Stimulated activated CD8-positive, alpha-beta memory T cell treated with anti-CD3 and anti-CD28 coated beads, Interleukin-15, amount 100 ng/mL, for 4 hours (primary cell): ENCODE measurements around the gene ITCH.

Experiments used
- DNase-seq, 2 donors: peaks; one replicate each; pipeline ENCODE4 v3.0.0-alpha.2; 2020; ENCODE audit warnings: low read depth in 2 of 2

ITCH gene

GRCh38 chr20:34530342-34530741 lies 167.3 kb downstream of the ITCH start:
- no peak for DNase-seq

DNA sequence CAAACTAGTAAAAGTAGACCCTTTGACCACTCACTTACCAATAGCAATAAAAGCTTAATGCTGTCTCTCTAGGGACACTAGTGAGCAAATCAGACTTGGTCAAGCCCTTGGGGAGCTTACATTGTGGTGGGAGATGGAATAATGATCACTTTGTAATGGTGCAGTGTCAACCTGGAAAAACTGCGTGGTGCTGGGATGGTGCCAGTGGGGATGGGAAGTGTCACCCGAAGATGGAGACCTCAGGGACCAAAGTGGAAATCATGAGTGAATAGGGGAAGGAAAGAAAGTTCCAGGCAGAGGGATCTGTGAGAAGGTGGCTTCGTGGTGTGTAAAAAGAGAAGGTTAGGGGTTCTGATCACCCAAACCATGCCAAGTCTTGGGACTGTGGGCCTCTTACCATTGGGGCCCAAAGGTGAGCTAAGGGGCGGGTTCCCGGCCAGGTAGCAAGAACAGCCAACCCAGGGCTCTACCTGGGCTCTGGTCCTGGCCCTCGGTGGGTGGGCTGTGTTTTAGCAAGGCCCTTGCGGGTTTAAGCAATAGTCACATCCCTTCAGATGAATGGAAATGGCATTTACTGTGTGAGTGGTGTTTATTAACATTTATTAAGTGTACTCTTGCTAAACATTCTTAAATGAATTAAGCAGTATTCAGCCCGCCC lies 168.7 kb downstream of the ITCH start:
- no peak for DNase-seq

DNA sequence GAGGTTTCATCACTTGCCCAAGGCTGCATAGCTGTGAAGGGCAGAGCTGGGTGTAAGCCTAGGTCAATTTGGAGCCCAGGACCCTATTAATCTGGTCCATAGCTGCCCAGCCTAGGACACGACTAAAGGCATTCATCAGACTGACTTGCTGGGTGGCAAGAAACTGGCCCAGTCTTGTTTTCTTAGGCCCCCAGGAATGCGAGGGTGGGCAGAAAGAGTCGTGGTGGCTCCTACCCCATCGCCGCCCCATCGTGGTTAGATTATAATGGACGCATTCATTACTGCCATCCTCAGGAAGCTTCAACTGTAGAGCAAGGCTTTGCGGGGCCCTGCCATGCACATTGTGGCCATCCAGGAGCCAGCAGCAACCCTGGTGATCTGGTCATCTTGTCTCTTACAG lies 169.2 kb downstream of the ITCH start:
- DNase-seq: no peak

- no peak for DNase-seq
Observed at GRCh38 chr20:34532756-34533155, 169.7 kb downstream of the ITCH start.

GRCh38 chr20:34534391-34535165 lies 171.5 kb downstream of the ITCH start:
- DNase-seq: no peak

DNA sequence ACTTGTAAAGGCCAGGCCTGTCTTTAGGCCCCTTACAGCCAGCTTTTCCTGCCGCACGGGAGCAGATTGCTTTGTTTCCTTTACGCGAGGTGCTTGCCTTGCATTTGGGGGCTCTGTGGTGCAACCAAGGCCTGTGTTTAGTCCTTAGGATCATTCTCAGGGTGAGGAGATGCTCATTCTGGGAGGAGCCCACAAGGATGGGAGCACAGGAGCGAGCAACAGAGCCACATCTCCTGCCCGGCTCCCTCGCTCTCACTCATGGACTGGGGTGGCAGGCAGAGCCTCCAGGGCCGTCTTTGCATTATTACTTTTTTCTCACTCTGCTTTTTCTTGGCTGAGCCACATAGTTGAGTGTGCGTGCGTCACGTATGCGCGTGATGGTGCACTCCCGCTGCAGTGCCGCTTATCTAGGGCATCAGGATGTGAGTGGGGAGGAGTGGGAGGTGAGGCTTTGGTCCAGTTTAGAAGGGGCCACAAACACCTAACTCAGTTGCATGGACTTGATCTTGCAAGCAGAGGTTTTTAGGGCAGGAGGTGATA lies 172.3 kb downstream of the ITCH start:
- DNase-seq: no peak

DNA sequence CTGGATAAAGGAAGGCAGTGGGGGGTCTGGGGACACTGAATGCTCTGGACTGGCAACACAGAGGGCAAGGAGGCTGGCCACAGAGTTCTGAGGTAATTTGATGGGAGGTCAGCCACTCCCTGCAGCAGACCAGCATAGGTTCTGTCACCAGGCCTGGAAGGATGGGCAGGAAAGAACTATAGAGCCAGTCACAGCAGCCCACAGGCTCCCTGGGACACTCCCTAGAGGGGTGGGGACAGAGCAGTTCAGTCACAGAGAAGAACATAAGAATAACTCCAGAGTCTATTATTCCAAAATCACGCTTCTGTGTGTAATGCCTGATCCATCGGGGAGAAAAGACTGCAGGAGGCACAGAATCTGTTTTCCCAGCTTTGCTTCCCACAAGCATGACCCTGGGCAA lies 172.8 kb downstream of the ITCH start:
- no peak for DNase-seq

GRCh38 chr20:34536798-34537394 lies 173.8 kb downstream of the ITCH start:
- no peak for DNase-seq

DNA sequence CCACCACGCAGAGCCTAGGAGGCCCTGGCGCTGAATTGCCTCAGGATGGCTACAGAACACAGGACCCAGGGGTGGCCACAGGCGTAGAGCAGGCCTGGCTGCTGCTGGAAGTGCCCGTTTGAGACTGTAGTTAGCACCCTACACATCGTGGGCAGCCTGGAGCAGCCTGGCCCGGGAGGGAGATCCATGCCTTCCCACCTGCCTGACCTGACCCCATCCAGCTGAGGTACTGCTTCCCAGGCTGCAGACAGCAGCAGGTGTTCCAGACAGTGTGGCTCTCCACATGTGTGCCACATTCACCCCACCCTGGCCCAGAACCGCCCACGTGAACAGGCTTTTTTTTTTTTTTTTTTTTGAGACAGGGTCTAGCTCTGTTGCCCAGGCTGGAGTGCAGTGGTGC lies 174.6 kb downstream of the ITCH start:
- DNase-seq: no peak

GRCh38 chr20:34538671-34539123 lies 175.6 kb downstream of the ITCH start:
- no peak for DNase-seq

- no peak for DNase-seq
Observed at GRCh38 chr20:34539756-34540155, 176.7 kb downstream of the ITCH start.

- DNase-seq: no peak
Observed at GRCh38 chr20:34540596-34541263, 177.7 kb downstream of the ITCH start.

GRCh38 chr20:34541264-34541901 lies 178.3 kb downstream of the ITCH start:
- no peak for DNase-seq

DNA sequence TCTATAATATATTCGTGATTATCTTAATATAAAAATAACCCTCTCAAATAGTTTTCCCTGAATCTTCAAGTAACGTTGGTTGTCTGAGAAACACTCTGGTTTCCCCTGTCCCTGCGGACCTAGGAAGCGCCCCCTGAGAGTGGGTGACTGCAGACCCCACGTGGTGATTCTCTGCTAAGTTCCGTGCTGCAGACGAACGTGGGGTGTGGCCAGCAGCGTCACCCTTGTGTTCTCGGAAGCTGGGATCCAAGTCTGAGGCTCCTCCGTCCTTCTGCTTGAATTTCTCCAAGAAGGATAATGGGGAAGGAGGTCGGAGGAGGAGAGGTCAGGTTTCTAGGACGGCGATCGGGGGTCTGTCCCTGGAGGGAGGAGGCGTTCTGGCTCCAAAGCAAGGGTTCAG lies 178.8 kb downstream of the ITCH start:
- no peak for DNase-seq

DNA sequence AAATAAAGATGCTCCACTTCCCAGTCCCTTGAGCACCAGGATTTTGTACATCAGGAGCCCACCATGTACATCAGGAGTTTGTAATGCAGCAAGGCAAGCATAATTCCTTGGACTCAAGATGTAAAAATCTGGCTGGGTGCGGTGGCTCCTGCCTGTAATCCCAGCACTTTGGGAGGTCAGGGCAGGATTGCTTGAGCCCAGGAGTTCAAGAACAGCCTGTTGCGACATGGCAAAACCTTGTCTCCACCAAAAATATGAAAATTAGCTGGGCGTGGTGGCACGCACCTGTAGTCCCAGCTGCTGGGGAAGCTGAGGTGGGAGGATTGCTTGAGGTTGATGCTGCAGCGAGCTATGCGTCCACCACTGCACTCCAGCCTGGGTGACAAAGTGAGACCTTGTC lies 179.4 kb downstream of the ITCH start:
- no peak for DNase-seq

DNA sequence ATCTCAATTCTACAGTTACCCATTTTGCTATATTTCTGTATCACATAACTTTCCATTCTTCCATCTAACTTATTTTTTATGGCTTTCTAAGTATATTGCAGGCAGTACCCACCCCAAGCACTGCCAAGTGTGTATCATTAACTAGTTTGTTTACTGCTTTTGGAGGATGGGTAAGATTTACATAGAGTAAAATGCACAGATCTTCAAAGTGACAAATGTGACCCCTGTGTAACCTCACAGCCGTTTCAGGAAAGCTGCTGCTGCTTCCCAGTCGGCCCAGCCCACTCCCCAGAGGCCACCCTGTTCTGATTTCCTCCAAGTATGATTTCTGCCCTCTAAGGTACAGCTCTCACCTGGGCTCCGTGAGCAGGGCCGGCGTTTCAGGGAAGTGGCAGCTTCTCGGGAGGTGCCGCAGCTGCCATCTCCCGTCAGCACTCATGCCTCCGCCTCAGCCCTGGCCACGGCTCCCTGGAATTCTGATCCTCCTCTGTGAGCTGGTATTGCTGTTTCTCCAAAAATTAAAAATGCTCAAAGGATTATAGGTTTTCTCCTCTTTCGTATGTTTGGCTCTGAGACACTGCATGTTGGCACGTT lies 180.5 kb downstream of the ITCH start:
- no peak for DNase-seq

DNA sequence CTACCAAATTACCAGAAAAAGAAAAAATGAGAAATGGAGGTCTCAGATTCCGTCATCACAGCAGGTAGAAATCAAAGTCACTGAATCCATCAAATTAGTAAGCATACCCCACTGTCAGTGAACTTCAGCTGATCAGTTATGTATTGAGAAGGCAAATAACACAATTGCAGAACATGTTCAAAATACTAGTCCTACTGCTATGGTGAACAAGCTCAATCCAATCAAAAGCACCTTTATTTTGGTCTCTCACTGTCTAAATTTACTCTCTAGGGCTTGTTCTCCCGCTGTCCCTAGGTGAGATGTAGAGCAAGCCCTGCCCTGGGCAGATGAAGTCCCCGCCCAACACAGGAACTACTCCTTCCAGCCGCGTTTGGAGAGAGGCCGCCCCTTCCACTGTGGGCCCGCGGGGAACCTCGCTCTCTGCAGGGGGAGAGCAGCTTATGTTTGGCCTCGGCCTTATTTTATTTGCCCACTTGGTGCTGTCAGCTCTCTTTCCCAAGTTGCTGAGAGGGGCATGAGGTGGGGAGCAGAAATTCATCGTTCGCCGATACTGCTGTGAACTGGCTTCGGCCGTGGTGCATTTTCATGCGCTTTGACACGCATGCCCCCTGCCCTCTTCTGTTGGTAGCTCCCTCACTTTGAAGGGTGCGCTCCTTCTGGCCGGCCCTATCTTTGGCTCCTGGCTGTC lies 181.2 kb downstream of the ITCH start:
- no peak for DNase-seq

GRCh38 chr20:34546751-34547181 lies 183.7 kb downstream of the ITCH start:
- no peak for DNase-seq

DNA sequence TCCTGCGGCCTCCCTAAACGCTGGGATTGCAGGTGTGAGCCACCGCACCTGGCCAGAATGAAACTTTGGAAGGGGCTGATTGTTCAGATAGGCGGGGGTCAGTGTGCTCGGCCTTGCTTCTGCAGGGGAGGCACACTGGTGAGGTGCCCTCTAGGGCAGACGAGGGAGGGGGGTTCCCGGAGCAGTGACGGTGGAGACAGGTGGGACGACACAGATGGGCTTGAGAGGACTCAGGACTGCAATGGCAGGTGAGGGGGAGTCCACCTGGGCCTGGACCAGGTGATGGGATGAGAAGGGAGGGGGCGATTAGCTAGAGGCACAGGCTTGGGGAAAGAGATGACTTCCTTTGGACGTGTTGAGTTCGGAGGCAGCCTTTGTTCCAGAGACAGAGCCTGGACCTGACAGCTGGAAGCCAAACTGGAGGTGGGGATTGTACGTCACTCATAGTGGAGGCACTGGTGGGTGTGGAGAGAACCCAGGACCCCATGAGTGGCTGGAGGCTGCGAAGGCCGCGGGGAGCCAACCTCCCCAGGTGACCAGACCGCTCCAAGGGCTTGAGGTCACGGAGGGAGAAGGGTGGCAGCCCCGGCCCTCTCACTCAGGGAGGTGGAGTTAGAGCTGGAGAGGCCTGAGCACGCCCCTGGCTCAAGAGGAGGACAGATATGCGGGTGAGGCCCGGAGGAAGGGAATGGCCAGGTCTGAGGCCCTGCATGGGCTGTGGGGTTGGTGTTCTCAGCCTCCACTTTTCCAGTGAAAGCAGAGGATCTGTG lies 185.0 kb downstream of the ITCH start:
- DNase-seq: no peak
